Mucosa of descending colon (tissue), 3 donors: Measurements from ENCODE around the gene PTPRN. TPM values are rescaled to one million over a fixed set of nuclear protein-coding genes. Genes with fewer than 3 reads are reported as not detected.

Source experiments
- ATAC-seq: fragments of 200-7000 bp; cut with Tn5 transposase; one replicate; pipeline ENCODE4 v1.9.1; 2020; ENCODE audit warnings: mild to moderate bottlenecking, moderate library complexity
- DNase-seq, 3 donors: peaks; one replicate each; pipeline ENCODE4 v3.0.0-alpha.2; 2020
- H3K36me3 ChIP-seq: fragments of 200-600 bp; one replicate; pipeline ENCODE4 v1.8.0; 2021; ENCODE audit warnings: low read depth, mild to moderate bottlenecking
- H3K4me1 ChIP-seq: fragments of 200-600 bp; one replicate; pipeline ENCODE4 v1.8.0; 2021; ENCODE audit warnings: low read depth, mild to moderate bottlenecking
- H3K4me3 ChIP-seq: fragments of 200-600 bp; one replicate; pipeline ENCODE4 v1.8.0; 2021; ENCODE audit warnings: mild to moderate bottlenecking
- H3K9me3 ChIP-seq: fragments of 200-600 bp; one replicate; pipeline ENCODE4 v1.8.0; 2021; ENCODE audit warnings: mild to moderate bottlenecking
- CTCF ChIP-seq: fragments of 200-600 bp; IDR thresholded peaks from one replicate; pipeline ENCODE4 v1.8.0; 2022; ENCODE audit warnings: antibody characterized with exemption, mild to moderate bottlenecking
- intact Hi-C, 2 donors: fragments of 100-400 bp; cut with DNase I in 1 of 2; cut with micrococcal nuclease in 1 of 2; formaldehyde crosslinking; loops; one replicate each; pipeline versions ENCODE4 v1.11.0 to v1.11.1; 2022; cut with DNase I, micrococcal nuclease
- total RNA-seq, 3 donors: library from RNA; stranded (reverse); fragmentation: NEBNext Ultra II Directional in 2 of 3; extraction: Animal tissue kit (Norgen Biotek cat#: 25700) in 2 of 3; gene quantifications; one replicate each; pipeline versions ENCODE4 v1.2.1 to v1.2.4, GENCODE V29; 2021 to 2023
- donor health status: DM: no; HTN: no; CAD: no; lungs with moderate emphysema.
- donor health status: DM: no; HTN: no; CAD: no.
- donor health status: DM: no; HTN: yes; CAD: no.

The PTPRN gene
- total RNA-seq, 3 donors from 2014 or later, result 0.72 to 13.0 (median 1.0) TPM

DNA sequence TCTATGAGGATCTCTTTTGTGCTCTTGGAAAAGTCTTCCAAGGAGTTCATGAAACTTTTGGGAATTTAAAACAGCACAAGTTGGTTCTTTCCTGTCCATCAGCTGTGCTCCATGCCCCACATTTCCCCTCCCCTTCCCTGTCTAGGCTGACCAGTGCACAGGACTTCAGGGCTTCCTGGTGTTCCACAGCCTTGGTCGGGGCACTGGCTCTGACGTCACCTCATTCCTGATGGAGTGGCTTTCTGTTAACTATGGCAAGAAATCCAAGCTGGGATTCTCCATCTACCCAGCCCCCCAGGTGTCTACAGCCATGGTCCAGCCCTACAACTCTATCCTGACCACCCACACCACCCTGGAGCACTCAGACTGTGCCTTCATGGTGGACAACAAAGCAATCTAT is 38.2 kb downstream of the PTPRN start:
- Histone ChIP-seq H3K4me1 (no peaks in the 10 kb centered on the region), H3K9me3 (no peaks in the 10 kb centered on the region), H3K36me3 (no peaks in the 10 kb centered on the region), H3K4me3 (no peak overlapping the region)
- ATAC-seq (no peak), DNase-seq (no peak)
- intact Hi-C loops, result no loop called here
- TF ChIP-seq CTCF, result no peak

- intact Hi-C loops, result no loop called here
- no peak for TF ChIP-seq CTCF
- H3K4me3 ChIP-seq, result no peak overlapping the region
- H3K9me3 ChIP-seq, result no peaks in the 10 kb centered on the region
- no peak for DNase-seq
- no peak for ATAC-seq
- H3K4me1 ChIP-seq, result no peaks in the 10 kb centered on the region
- no peaks in the 10 kb centered on the region for H3K36me3 ChIP-seq
Measured at GRCh38 chr2:219270055-219270372, 39.2 kb downstream of the PTPRN start.

DNA sequence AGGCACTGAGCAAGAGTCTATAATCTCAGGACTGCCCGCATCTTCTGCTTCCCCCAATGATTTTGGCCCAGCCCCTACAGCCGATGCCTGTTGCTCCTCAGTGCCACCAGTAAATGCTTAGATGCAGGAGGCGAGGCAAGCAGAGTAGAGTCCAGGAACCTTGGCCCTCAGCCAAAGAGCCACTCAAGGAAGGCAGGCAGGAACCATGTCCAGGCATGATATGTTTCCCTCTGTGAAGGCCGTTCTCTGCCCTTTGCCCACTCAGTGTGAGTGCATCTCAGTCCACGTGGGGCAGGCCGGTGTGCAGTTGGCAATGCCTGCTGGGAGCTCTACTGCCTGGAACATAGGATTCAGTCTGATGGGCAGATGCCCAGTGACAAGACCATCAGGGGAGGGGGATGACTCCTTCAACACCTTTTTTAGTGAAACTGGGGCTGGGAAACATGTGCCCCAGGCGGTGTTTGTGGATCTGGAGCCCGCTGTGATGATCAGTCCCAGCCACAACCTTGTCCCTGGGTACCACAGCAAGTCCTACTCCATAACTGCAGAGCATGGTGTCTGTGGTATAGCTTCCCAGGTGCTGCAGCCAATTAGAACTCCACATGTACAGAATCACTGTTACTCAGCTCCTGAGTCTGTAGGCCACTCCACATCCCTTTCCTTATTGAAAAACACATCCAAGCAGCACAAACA is 39.7 kb downstream of the PTPRN start:
- Histone ChIP-seq H3K4me1 (no peaks in the 10 kb centered on the region), H3K4me3 (no peak overlapping the region), H3K36me3 (no peaks in the 10 kb centered on the region), H3K9me3 (no peaks in the 10 kb centered on the region)
- no peak for TF ChIP-seq CTCF
- ATAC-seq (peak; percentile 92), DNase-seq (peak in 2 of 3 donors; percentile 73 to 85)
- intact Hi-C loops, result no loop called here

- H3K4me3 ChIP-seq, result no peak overlapping the region
- DNase-seq (no peak), ATAC-seq (no peak)
- no peak for TF ChIP-seq CTCF
- no peaks in the 10 kb centered on the region for H3K36me3 ChIP-seq
- no peaks in the 10 kb centered on the region for H3K4me1 ChIP-seq
- intact Hi-C loops, result no loop called here
- H3K9me3 ChIP-seq, result no peaks in the 10 kb centered on the region
Measured at GRCh38 chr2:219268294-219268693, 40.9 kb downstream of the PTPRN start.

- Histone ChIP-seq H3K4me3 (no peak overlapping the region), H3K9me3 (no peaks in the 10 kb centered on the region), H3K36me3 (no peaks in the 10 kb centered on the region), H3K4me1 (no peaks in the 10 kb centered on the region)
- ATAC-seq, result no peak
- intact Hi-C loops, result no loop called here
- TF ChIP-seq CTCF, result no peak
- DNase-seq, result no peak
Measured at GRCh38 chr2:219266886-219267285, 42.3 kb downstream of the PTPRN start.

GRCh38 chr2:219266232-219266631 is 43.0 kb downstream of the PTPRN start:
- no peak for DNase-seq
- no peaks in the 10 kb centered on the region for H3K36me3 ChIP-seq
- no peaks in the 10 kb centered on the region for H3K9me3 ChIP-seq
- no peak overlapping the region for H3K4me3 ChIP-seq
- H3K4me1 ChIP-seq, result no peaks in the 10 kb centered on the region
- no peak for ATAC-seq
- intact Hi-C loops, result no loop called here
- TF ChIP-seq CTCF, result no peak
